K562 (cell line): Measurements from ENCODE around the gene MEPE. TPM values are rescaled to one million over a fixed set of nuclear protein-coding genes. Genes with fewer than 3 reads are reported as not detected.

ENCODE experiments used
- ATAC-seq: fragments of 200-7000 bp; cut with Tn5 transposase; 3 replicates; pipeline ENCODE4 v1.9.1; 2020; ENCODE audit warnings: moderate library complexity
- BruUV-seq: library from RNA; stranded (reverse); fragments of 400-500 nt; replicated peaks from 2 replicates; lab custom pipeline; 2021; lab: Mats Ljungman, UMichigan
- CTCF ChIA-PET: fragments of 300-600 bp; formaldehyde crosslinking; extraction: SDS; loops from one replicate; lab custom pipeline; 2021; ENCODE audit warnings: low intra/inter-chr PET ratio; lab: Yijun Ruan, JAX
- POLR2A ChIA-PET: fragments of 300-600, 350-650 bp; sonication (Branson Sonifier 250); formaldehyde crosslinking; extraction: SDS; loops from one replicate; lab custom pipeline; 2021; ENCODE audit warnings: antibody characterized with exemption, inconsistent platforms; lab: Yijun Ruan, JAX
- DNase-seq, 4 experiments: peaks; one replicate each; pipeline versions ENCODE4 v3.0.0 to v3.0.0-alpha.2; 2011 to 2018; ENCODE audit warnings: low spot score in 3 of 4, mixed read lengths in 3 of 4; ENCODE audit errors: extremely low read depth in 1 of 4
- FAIRE-seq: peaks from 2 replicates; lab custom pipeline; 2011; peaks lifted over from hg19 to GRCh38; lab: Jason Lieb, UNC
- H2AFZ ChIP-seq: 2 replicates; pipeline ENCODE4 v1.6.0; 2011; ENCODE audit warnings: low read depth, low read length, control low read depth, inconsistent platforms
- H3K27ac ChIP-seq: fragments of 200-600 bp; 3 replicates; pipeline ENCODE4 v1.8.0; 2011; ENCODE audit warnings: low read depth, mild to moderate bottlenecking, control low read depth, inconsistent platforms, low read length, moderate library complexity, mixed read lengths; ENCODE audit errors: extremely low read depth
- H3K27me3 ChIP-seq, 2 experiments: fragments of 300-600 bp in 1 of 2; 2 replicates in 1 of 2; 3 replicates in 1 of 2; pipeline versions ENCODE4 v1.6.0 to v1.8.0; 2011; ENCODE audit warnings: inconsistent platforms in 2 of 2, low read length in 2 of 2, mild to moderate bottlenecking in 1 of 2, mixed read lengths in 1 of 2, moderate library complexity in 1 of 2; ENCODE audit not compliant: control insufficient read depth in 2 of 2, insufficient read depth in 2 of 2
- H3K36me3 ChIP-seq: fragments of 300-600 bp; 3 replicates; pipeline ENCODE4 v1.8.0; 2011; ENCODE audit warnings: mild to moderate bottlenecking, low read length, inconsistent platforms; ENCODE audit not compliant: control insufficient read depth, insufficient read depth
- H3K4me1 ChIP-seq, 2 experiments: fragments of 200-600 bp in 1 of 2; replicated peaks in 1 of 2; 2 replicates in 1 of 2; 3 replicates in 1 of 2; pipeline versions ENCODE4 v1.5.1 to v1.8.0; 2011; ENCODE audit warnings: inconsistent platforms in 2 of 2, low read length in 2 of 2, mild to moderate bottlenecking in 1 of 2, mixed read lengths in 1 of 2, moderate library complexity in 1 of 2; ENCODE audit not compliant: control insufficient read depth in 2 of 2, insufficient read depth in 2 of 2
- H3K4me2 ChIP-seq: 2 replicates; pipeline ENCODE4 v1.6.1; 2011; ENCODE audit warnings: low read length, control low read depth, inconsistent platforms, mixed read lengths; ENCODE audit not compliant: insufficient read depth
- H3K4me3 ChIP-seq: fragments of 200-600 bp; sonication (generic), shearing (Covaris generic); 2 replicates; pipeline ENCODE4 v1.5.1; 2016; ENCODE audit warnings: control low read depth, inconsistent platforms
- H3K79me2 ChIP-seq: fragments of 200-600 bp; 3 replicates; pipeline ENCODE4 v1.8.0; 2011; ENCODE audit warnings: low read length, inconsistent platforms; ENCODE audit not compliant: control insufficient read depth, insufficient read depth
- H3K9ac ChIP-seq, 2 experiments: 2 replicates each; pipeline versions ENCODE4 v1.6.0 to v1.6.1; 2011; ENCODE audit warnings: low read depth in 2 of 2, low read length in 2 of 2, control low read depth in 1 of 2, inconsistent platforms in 1 of 2, mild to moderate bottlenecking in 1 of 2, mixed read lengths in 1 of 2; ENCODE audit not compliant: insufficient read depth in 1 of 2
- H3K9me1 ChIP-seq: one replicate; pipeline ENCODE4 v1.6.0; 2011; ENCODE audit warnings: inconsistent platforms, mild to moderate bottlenecking, low read length, moderate library complexity; ENCODE audit not compliant: control insufficient read depth, insufficient read depth
- H3K9me3 ChIP-seq: replicated peaks from 2 replicates; pipeline ENCODE4 v1.5.1; 2011; ENCODE audit warnings: low read depth, low read length, inconsistent platforms; ENCODE audit not compliant: control insufficient read depth, insufficient read depth
- H4K20me1 ChIP-seq: replicated peaks from 2 replicates; pipeline ENCODE4 v1.6.1; 2011; ENCODE audit warnings: low read length, inconsistent platforms, mixed read lengths; ENCODE audit not compliant: control insufficient read depth, insufficient read depth
- GABPB2 ChIP-seq: fragments of 250-450 bp; sonication (Bioruptor Pico); conservative IDR thresholded peaks from 2 replicates; pipeline ENCODE4 v1.5.1; 2021; ENCODE audit warnings: mild to moderate bottlenecking
- MTA3 ChIP-seq: fragments of 450-650 bp; formaldehyde crosslinking; IDR thresholded peaks from 2 replicates; pipeline ENCODE4 v1.6.1; 2017; ENCODE audit warnings: mild to moderate bottlenecking, borderline replicate concordance
- PATZ1 ChIP-seq: fragments of 250-450 bp; sonication (Bioruptor Pico); IDR thresholded peaks from 2 replicates; pipeline ENCODE4 v1.5.0; 2020; ENCODE audit warnings: mild to moderate bottlenecking, borderline replicate concordance
- PHF20 ChIP-seq: fragments of 450-650 bp; IDR thresholded peaks from 2 replicates; pipeline ENCODE4 v1.6.1; 2018; ENCODE audit not compliant: partially characterized antibody
- SMARCC2 ChIP-seq: fragments of 450-650 bp; IDR thresholded peaks from 2 replicates; pipeline ENCODE4 v1.6.1; 2017; ENCODE audit warnings: antibody characterized with exemption, moderate library complexity, mild to moderate bottlenecking, low read depth
- TAL1 ChIP-seq: fragments of 450-650 bp; IDR thresholded peaks from 2 replicates; pipeline ENCODE4 v1.6.1; 2016; ENCODE audit warnings: mild to moderate bottlenecking
- TEAD1 ChIP-seq, 2 experiments: fragments of 450-650 bp in 1 of 2; sonication (generic) in 1 of 2; formaldehyde crosslinking; IDR thresholded peaks; 2 replicates each; pipeline versions ENCODE4 v1.4.0 to v1.8.0; 2020 to 2022; ENCODE audit warnings: mild to moderate bottlenecking in 2 of 2, missing genetic modification reagents in 1 of 2
- ZFPM2 ChIP-seq: fragments of 250-450 bp; sonication (Bioruptor Pico); IDR thresholded peaks from 2 replicates; pipeline ENCODE4 v1.5.1; 2022; ENCODE audit warnings: mild to moderate bottlenecking
- ZNF77 ChIP-seq: fragments of 250-450 bp; sonication (Bioruptor Pico); IDR thresholded peaks from 2 replicates; pipeline ENCODE4 v1.5.0; 2020
- ZSCAN32 ChIP-seq: fragments of 450-650 bp; formaldehyde crosslinking; IDR thresholded peaks from 2 replicates; pipeline ENCODE4 v1.4.0; 2020; ENCODE audit warnings: mild to moderate bottlenecking, moderate library complexity
- WGBS: fragments of 100-300 bp; shearing (Covaris generic); methylation state at CpG from one replicate; pipeline ENCODE4 v1.1.6; 2016; ENCODE audit warnings: low coverage, mixed read lengths; ENCODE audit not compliant: insufficient coverage; ENCODE audit errors: missing lambda C conversion rate; 5-methylcytosine and 5-hydroxymethylcytosine counted together
- in situ Hi-C: fragments of 300-500 bp; cut with MboI; formaldehyde crosslinking; loops from 4 replicates; pipeline ENCODE4 v1.15.0; 2018; ENCODE audit warnings: inconsistent platforms, mixed read lengths
- intact Hi-C: fragments of 100-400 bp; cut with micrococcal nuclease; formaldehyde crosslinking; loops from 2 replicates; pipeline ENCODE4 v1.14.2; 2022
- polyA plus RNA-seq, 8 experiments: library from polyadenylated mRNA; depleted of rRNA in 4 of 8; stranded (reverse) in 5 of 8; unstranded in 3 of 8; fragments of >200 nt; fragmentation: Nextera tagmentation in 2 of 8; fragmentation: Illumina TruSeq in 1 of 8; extraction: Ambion mirVana in 2 of 8; extraction: Trizol in 1 of 8; gene quantifications; 2 replicates each; pipeline versions ENCODE4 v1.2.1 to v1.2.3, GENCODE V29; 2011 to 2014; ENCODE audit warnings: inconsistent platforms in 1 of 8, missing spikeins in 1 of 8
- total RNA-seq, 7 experiments: library from RNA; depleted of rRNA in 6 of 7; stranded (reverse); fragments of >200 nt in 6 of 7; fragmentation: Illumina TruSeq in 2 of 7; extraction: Trizol in 2 of 7; gene quantifications; 2 replicates each; pipeline versions ENCODE4 v1.2.1 to v1.2.3, GENCODE V29; 2011 to 2021; ENCODE audit warnings: low replicate concordance in 1 of 7
- TF ChIP-seq, protein P1 (sequence below): sonication (generic); formaldehyde crosslinking; IDR thresholded peaks from 2 replicates; pipeline ENCODE4 v1.8.0; 2022; ENCODE audit warnings: mild to moderate bottlenecking, missing genetic modification reagents, borderline replicate concordance

The MEPE gene
- total and polyA plus RNA-seq, 9 of the 15 experiments (the other 6 are each of a cell fraction or from before 2014, with no cell fraction given): not detected

DNA sequence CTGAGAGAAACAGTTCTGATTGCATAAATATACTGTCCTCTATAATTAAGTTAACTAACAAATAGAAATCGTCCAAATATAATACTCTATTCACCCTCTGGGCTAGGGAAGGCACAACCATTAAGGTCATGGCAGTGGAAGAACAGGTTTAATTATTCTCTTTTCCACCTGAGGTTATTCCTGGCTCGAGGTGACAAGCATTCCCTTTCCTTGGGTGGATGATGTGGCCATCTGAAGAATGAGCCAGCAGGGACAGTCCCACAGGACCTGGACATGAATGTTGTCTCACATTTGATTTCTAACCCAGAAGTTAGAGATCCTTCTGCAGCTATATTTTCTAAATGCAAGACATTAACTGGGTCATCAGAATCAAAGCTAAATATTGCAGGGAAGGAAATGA lies 27.9 kb upstream of the MEPE start:
- WGBS: 0% methylated on average over 2 of the region's 2 CpGs
- Histone ChIP-seq H3K9ac (no peak overlapping the region), H3K4me1 (no peaks in the 10 kb centered on the region), H3K9me1 (no peaks in the 10 kb centered on the region), H3K79me2 (no peaks in the 10 kb centered on the region), H3K9me3 (no peaks in the 10 kb centered on the region), H3K4me2 (no peak overlapping the region), H2AFZ (no peak overlapping the region), H3K36me3 (no peaks in the 10 kb centered on the region), H3K4me3 (no peak overlapping the region), H3K27me3 (no peaks in the 10 kb centered on the region; a peak in 1 of 5 replicates), H4K20me1 (no peaks in the 10 kb centered on the region), H3K27ac (no peak overlapping the region)
- CTCF ChIA-PET: no interaction called here
- ATAC-seq: no peak
- in situ Hi-C loops (no loop called here), intact Hi-C loops (no loop called here)
- no TSS peak for BruUV-seq
- TF ChIP-seq ZNF77: no peak
- TF ChIP-seq SMARCC2: no peak
- TF ChIP-seq ZSCAN32 (CRISPR knock-in tag): no peak
- TF ChIP-seq, protein P1, sequence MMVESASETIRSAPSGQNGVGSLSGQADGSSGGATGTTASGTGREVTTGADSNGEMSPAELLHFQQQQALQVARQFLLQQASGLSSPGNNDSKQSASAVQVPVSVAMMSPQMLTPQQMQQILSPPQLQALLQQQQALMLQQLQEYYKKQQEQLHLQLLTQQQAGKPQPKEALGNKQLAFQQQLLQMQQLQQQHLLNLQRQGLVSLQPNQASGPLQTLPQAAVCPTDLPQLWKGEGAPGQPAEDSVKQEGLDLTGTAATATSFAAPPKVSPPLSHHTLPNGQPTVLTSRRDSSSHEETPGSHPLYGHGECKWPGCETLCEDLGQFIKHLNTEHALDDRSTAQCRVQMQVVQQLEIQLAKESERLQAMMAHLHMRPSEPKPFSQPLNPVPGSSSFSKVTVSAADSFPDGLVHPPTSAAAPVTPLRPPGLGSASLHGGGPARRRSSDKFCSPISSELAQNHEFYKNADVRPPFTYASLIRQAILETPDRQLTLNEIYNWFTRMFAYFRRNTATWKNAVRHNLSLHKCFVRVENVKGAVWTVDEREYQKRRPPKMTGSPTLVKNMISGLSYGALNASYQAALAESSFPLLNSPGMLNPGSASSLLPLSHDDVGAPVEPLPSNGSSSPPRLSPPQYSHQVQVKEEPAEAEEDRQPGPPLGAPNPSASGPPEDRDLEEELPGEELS (CRISPR knock-in tag): no peak
- no peak for TF ChIP-seq MTA3
- TF ChIP-seq PHF20: no peak
- TF ChIP-seq PATZ1 (CRISPR knock-in tag): no peak
- TF ChIP-seq ZFPM2 (CRISPR knock-in tag): no peak
- no peak for TF ChIP-seq TEAD1 (CRISPR knock-in tag; IDR thresholded peaks at IDR 0.05)
- no peak for TF ChIP-seq GABPB2 (CRISPR knock-in tag)
- TF ChIP-seq TAL1: no peak
- POLR2A ChIA-PET: no interaction called here
- no peak for DNase-seq
- no peak for FAIRE-seq
